NCI-H1105 (cell line): ENCODE results near the gene FOSL2.
"Not testable (repeated sequence)": the region's sequence is repeated elsewhere in the genome, so short reads cannot be mapped to it uniquely, and the experiment has no call there.

Experiments used
- DNase-seq: peaks from one replicate; lab custom pipeline; 2025; lab: John Stamatoyannopoulos, UW

Gene FOSL2

DNA sequence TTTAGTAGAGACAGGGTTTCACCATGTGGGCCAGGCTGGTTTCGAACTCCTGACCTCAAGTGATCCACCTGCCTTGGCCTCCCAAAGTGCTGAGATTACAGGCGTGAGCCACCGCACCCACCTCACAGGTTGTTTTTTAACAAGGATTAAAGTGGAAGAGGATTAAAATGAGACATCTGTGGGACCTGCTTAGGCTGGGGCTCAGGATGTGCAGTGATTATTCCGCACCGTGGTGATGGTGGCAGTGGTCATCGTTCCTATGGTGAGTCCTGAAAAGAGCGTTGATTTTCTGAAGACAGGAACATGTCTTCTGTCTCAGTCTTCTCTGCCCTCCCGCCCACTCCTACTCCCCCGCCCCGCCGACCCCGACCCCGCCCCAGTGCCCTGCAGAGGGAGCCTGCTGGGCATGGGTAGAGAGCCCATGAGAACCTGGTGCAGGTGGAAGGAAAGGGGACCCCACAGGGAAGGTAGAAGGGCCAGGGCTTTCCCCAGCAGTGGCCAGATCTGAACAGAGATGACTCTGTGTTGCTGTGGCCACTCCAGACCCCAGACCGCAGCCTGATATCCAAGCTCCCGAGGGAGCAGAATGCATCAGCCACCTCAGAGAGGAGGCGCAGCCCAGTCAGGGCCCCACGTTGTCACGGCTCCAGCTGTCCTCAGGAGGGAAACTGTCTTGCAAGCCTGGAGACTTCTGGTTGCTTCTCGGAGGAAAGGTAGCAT lies 34.5 kb upstream of the FOSL2 start:
- DNase-seq: no peak

DNA sequence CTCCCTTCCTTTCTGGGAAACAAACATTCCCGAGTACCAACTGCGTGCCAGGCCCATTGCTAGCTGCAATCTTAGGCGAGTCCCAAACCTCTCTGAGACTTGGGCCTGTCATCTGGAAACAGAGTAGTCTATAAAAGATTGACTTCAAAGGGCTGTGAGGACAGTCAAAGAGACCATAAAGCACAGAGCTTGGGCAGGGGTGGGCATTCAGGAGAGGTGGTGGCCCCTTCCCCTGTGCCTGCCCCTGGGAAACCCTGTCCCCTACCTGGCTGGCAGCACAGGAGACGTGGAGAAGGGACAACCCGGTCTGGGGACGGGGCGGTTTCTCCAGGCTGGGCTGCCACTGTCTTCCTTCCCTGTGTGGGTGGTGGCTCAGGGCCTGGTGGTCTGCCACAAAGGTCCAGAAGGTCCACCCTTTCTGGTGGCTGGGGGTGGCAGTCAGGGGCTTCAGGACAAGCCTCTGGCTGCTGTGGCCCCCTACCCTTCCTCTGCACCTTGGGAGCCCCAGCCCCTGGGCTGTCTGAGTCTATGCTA lies 33.9 kb upstream of the FOSL2 start:
- DNase-seq: no peak

DNA sequence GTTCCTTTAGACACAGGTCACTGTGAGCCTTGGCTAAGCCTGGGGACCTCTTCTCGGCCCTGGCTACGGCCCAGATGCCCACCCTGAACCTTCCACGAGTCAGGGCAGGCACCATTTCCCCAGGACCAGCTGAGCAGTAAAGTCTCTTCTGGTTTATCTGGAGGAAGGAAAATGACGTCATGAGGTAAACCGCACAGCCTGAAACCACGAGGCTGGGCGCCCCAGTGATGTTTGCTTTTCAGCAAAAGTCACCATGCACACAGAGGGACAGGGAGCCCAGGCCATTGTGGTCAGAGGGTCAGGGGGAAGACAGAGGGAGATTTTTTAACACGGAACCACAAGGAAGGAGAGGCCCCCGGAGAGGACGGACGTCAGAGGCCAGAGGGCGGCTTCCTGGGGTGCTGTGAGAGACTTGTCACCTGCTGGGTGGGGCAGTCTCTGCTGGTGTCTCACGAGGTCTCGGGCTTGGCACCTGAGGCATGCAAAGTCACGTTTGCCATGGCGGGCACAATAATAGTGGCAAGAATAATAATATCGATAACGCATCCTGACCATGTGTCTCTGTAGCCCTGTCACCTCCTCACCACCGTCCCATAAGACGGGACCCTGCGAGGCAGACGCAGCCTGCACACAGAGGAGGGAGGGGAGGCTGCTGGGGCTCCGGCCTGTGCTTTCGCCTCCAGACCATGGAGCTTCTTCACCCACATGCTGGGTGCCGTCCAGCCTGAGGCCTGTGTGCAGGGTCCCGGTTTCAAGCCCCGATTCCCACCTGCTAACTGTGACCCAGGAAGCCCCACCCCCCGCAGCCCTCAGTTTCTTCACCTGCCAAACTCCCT lies 33.2 kb upstream of the FOSL2 start:
- DNase-seq: no peak

DNA sequence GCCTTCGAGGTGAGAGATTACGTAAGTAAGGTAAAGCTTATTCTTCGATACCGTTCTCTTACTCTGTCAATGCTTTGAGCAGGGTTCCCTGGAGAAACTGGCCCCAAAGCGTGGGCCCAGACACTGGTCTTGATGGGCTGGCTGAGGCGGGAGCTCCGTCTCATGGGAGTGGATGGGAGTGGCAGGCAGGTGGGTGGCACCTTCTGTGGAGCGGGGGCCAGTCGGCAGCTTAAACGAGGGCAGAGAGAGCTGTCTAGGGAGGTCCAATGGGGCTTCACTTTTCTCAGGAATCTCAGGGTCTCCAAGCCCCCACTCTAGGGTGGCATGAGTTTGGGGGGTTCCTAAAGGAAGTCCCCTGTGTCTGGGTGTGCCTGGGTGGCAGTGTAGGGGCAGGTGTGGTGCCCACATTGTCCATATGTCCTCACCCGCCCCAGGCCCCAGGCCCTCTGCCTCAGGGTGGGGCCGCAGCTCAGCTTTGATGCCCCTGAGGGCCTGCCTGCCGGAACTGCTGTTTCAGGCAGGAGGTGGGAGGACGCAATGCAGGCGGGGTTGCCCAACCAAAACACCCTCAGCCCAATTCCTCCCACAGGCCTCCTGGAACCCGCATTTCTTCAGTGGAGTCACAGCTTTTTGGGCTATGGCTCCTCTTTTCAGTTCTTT lies 32.5 kb upstream of the FOSL2 start:
- no peak for DNase-seq

DNA sequence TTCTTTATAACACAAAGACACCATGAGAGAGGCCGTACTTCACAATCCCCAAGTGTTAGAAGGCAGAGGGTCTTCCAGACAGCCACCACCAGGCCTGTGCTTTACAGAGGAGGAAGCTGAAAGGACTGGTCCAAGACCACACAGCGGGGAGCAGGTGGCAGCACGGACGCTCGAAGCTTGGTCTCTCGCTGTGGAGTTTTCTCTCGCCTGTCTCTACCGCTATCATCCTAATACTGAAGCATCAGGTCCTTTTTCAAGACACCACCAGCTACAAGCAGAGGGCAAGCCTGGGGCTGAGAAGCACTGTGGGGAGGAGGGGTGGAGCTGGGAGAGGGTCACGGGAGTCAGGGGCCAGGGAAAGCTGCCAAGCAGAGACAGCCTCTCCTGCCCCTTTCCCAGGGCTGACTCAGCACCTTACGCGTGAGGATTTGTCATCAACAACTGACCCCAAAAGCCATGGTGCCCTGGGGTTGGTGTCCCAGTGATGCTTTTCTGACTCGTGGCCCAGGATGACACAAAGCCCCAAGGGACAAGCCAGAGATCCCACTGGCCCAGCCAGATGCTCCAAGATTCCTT lies 31.9 kb upstream of the FOSL2 start:
- DNase-seq: no peak

DNA sequence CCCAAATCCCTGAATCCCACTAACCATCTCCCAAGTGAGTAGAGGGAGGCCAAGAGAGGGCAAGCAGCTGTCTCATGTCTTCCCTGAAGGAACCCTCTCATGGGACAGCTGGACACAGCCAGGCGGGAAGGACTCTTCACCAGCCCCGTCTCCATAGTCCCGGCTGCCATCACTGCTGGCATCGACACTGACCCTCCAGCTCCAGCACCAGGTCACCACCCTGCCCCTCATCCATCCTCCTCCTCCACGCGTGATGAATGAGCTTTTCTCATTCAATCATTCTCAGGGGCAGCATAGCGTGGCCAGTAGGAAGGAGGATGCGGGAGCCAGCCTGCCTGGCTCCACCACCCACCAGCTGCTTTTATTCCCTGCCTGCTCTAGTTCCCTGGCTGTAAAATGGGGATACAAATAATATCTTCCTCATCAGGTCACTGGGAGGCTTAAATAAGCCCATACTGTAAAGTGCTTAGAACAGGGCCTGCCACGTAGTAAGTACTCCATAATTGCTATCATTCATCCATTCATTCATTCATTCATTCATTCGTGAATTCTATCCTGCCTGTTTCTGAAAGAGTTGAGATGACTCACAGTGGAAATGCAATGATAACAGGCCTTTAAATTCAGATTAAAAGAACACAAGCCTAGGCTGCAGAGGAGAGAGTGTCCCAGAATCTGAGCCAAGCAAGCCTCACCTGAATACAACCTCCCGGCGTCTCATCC lies 30.5 kb upstream of the FOSL2 start:
- DNase-seq: no peak

DNA sequence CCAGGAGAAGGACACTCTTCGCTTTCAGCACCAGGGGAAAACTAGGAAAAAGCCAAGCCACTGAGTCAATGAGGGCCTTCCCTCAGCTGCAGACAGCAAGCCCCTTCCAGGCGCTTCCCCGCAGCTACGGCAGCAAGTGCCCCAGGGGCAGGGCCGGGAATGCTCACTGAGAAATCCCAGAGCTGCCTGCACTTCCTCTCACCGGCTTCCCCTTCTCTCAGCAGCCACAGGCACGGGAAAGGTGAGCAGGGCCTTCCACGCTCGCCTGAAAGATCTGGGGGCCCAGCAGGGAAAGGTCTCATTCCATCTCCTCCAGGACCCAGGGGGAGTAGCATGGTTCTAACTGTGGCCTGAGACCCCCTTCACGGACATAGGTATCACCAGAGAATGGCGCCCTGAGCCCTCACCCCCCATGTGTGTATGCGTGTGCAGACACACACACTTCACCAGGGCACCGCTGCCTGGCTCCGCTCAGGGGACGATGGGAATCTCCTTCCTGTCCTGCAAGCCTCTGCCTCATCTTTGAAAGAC lies 29.6 kb upstream of the FOSL2 start:
- DNase-seq: no peak

DNA sequence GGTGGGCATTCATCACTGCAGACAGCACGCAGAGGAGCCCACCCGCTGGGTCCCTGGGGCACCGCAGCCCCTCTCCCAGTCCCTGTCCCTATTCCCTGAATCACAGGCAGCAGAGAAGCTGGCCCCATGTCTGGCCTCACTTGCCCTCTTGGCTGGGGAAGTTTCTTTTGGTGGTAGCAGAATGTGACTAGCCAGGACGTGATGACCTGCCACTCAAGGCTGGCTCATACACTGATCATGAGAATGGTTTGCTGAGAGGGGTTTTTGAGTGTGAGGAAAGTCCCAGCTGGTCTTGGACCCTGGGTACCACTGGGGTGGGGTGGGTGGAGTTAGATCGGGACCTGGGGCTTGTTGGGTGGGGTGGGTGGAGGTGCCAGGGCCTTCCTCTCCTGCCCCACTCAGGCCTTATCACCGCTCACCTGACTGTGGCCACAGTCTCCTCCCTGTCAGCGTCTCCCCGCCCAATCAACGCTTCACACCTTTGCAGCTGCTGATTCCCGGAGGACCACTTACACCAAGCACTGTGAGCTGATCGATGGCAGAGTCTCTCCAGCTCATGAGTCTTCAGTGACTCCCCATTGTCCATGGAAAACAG lies 28.9 kb upstream of the FOSL2 start:
- no peak for DNase-seq

DNA sequence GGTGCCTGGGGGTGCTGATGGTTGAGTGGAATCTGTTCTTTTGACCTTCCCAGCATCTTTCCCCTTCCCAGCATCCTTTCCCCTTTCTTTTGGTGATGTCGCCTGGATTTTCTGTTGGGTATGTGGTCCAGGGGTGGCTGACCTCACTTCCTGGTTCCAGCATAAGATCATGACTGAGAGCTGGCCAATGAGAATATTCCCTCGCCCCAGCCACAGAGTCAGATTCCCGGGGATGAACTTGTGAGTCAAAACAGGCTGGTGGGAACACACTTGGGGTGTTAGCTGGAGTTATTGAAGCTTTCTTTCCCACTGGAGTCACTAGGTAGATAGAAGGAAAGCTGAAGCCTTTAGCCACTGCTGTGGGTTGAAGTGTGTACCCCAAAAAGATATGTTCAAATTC lies 28.0 kb upstream of the FOSL2 start:
- no peak for DNase-seq

DNA sequence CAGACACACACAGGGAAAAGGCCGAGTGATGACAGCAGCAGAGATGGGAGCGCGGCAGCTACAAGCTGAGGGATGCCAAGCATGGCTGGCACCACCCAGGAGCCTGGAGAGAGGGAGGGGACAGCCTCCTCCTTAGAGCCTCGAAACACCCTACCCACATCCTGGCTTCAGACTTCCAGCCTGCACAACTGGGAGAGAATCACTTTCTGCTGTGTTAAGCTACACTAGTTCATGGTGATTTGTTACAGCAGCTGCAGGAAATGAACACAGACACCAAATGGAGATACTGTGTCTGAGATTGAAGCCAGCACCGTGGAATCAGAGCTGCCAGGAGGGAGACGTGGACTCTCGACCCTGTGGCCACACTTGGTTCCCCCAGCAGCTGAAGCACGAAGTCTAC lies 27.5 kb upstream of the FOSL2 start:
- DNase-seq: no peak

DNA sequence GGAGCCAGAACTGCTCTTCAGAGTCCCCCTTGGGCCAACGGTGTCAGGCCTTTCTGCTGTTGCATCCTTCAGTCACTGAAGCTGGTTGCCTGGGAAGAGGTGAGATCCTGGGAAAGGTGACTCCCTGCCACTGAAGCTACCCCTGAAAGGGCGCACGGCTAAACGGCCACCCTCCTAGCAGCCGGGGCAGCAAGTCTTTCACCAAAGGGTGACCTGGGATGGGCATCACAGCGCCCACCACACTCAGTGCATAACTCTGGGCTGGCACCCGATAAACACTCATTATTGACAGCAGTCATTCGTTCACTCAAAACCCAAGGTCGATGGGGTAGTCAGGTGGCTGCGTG lies 26.5 kb upstream of the FOSL2 start:
- no peak for DNase-seq

DNA sequence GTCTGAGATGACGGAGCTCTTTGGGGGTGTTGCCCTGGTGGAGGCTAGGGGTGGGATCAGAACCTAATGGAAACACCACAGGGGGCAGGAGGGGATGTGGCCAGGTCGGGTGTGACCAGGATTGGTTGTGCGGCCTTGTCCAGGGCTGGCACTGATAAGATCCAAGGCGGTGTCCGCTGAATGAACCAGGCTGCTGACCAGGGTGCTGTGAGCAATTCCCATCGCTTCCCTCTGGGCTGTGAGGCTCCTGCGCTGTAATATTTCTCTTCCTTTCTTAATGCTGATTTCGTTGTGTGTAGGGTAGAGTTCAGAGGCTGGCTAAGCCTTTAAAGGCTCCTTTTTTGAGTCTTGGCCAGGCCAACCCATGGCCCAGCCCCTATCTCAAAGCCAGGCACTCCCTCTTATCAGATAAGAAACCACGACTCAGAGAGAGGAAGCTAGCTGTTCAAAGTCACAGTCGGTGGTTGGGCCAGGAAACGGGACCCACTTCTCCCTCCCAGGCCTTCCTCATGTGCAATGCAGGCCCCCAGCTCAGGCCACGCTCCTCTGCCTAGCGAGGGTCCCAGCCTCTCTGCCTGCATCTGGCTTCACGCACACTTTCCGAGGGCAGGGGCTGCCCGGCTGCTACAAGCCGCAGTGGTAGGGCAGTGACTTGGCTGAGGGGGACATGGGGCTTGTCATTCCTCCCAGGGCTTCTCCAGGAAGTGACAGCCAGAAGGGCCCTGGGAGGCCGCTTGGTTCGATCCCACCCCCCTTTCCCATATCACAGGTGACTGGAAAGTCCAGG lies 26.0 kb upstream of the FOSL2 start:
- no peak for DNase-seq

DNA sequence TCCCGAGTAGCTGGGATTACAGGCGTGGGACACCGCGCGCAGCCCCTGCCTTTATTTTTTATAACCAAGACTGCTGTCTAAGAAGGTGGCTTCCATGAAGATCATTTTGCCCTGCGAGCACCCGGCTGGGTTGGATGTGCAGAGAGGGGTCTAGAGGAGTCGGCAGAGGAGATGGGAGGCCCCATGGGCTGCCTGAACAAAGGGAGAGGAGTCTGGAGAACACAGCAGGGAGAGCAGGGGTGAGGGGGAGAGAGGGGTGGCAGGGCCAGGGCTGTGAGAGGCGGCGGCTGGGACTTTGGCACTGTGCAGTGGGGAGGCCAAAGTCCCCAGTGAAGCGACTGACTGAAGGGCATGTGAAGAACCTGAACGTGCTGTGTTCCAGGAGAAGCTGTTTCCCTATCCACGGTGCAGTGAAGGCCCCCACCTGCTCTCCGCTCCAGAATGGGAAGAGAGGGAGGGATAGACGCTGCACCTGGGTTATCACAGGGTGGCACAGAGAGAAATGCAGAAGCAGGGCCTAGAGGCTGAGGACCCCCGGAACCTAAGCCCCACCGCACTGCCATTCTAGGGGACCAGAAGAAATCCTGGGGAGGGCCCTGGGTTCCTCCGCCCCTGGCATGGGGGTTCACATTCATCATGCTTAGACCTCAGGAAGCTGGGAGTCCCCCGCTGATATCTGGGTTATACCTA lies 24.8 kb upstream of the FOSL2 start:
- DNase-seq: no peak

DNA sequence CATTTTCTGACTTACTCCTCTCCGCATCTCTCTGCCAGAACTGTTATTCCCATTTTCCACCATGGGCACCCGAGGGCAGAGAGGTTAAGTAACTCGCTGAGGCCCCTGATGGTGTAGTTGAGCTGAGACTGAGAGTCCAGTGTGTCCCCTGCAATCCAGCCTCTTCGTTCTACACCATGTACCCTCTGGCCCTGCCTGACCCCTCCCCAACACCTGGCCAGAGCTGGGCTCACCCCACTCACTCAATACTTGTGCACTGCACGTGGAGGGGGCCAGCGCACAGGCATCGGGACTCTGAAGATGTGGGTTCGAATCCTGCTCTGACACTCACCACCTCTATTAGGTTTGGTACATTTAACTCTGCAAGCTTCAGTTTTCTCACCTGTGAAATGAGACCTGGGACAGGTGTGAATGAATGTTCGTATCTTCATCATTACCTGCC lies 24.3 kb upstream of the FOSL2 start:
- DNase-seq: no peak

DNA sequence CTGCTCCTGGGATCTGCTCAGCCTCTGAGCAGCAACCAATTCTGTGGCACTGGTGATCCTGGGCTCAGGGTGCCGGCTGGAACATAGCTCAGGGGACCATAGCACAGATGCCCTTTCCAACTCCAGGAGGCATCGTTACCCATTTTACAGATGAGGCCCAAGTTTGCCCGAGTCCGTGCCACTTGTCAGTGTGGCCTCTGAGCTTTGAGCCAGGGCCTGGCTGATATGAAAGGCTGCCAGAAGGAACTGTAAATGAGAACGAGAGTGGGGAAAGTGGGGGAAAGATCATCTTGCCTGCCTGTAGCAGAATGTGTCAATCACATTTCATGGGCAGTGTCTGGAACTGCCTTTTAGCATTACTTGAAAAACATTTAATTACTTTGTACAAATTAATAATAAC lies 23.3 kb upstream of the FOSL2 start:
- DNase-seq: no peak

DNA sequence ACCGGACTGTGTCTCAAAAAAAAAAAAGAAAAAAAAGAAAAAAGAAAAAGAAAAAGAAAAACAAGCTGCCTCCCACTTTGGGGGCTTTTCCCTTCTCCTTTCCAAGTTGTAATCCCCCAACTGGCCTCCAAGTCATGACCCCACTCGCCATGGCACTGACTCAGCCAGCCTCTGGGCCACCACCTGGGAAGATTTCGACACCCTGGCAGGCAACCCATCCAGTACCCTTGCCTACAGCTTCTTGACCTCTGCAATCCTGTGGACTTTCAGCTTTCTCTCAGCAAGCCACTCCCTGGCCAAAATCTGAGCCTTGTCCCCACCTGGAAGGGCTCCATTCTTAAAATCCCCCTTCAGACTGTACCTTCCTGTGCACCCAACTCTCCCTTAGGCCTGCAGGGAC lies 22.3 kb upstream of the FOSL2 start:
- DNase-seq: no peak

DNA sequence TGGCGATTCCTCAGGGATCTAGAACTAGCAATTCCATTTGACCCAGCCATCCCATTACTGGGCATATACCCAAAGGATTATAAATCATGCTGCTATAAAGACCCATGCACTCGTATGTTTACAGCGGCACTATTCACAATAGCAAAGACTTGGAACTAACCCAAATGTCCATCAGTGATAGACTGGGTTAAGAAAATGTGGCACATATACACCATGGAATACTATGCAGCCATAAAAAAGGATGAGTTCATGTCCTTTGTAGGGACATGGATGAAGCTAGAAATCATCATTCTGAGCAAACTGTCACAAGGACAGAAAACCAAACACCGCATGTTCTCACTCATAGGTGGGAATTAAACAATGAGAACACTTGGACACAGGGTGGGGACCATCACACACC lies 20.9 kb upstream of the FOSL2 start:
- DNase-seq: not testable (repeated sequence)

DNA sequence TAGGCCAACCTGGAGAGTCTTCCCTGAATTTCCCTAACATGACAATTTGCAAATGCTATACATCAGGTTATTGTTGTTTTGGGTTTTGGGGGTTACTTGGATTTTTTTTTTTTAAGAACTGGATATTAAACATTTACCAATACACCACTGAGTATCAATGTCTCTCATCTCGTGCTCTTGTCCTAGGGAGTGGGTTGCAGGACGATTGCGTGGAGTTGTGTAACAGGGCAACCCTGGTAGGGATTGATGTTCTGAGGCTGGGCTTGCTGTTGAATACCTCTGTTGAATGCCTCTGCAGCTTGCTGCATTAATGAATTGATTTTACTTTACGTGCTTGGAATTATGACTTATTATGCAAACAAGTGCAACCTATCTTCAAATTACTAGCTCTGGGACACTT lies 18.8 kb upstream of the FOSL2 start:
- no peak for DNase-seq

DNA sequence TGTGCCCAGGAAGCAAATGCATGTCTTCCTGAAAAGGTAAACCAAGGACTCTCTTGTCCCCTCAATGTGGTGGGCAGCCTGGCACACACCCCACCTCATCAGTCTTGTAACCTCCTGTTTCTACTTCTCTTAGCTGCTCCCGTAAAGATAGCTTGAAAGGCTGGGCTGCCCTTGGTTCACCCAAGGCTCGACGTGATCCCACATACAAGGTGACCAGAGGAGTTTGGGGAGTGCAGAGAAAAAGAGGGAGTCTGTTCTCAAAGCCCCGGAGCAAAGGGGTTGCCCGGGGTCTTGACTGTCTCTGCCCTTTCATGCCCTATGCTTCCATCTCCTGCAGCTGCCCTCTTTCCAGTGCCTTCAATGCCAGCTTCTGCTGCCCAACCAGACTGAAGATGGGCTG lies 18.3 kb upstream of the FOSL2 start:
- no peak for DNase-seq

DNA sequence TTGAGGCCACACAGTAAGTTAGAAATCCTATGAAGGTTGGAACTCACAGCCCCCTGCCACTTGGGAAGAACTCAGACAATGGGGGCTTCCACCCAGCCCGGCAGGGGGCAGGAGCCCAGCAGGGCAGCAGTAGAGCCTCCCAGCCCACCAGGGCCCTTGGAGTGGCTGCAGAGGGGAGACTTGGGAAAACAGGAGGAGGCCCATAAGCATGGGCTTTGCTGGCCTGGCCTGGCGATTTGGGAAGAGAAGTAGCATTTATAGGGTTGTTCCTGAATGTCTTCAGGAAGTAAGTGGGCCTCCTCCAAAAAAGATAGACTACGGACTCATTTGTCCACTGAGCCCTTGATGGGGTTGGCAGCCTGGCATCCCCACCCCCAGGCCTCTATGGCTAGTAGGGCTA lies 17.4 kb upstream of the FOSL2 start:
- DNase-seq: no peak
